GM23338 (cell line): ENCODE results near the gene SOX13. TPM values are rescaled to one million over a fixed set of nuclear protein-coding genes. Genes with fewer than 3 reads are reported as not detected.

Experiments
- ATAC-seq: fragments of 200-7000 bp; cut with Tn5 transposase; 3 replicates; pipeline ENCODE4 v1.9.1; 2020
- DNase-seq: peaks from one replicate; pipeline ENCODE4 v3.0.0-alpha.2; 2015; ENCODE audit warnings: low spot score
- H2AFZ ChIP-seq: fragments of 200-600 bp; sonication (generic); 2 replicates; pipeline ENCODE4 v1.8.0; 2016; ENCODE audit warnings: antibody characterized with exemption, mild to moderate bottlenecking, moderate library complexity
- H3F3A ChIP-seq: fragments of 200-600 bp; sonication (generic); replicated peaks from 2 replicates; pipeline ENCODE4 v1.8.0; 2017; ENCODE audit warnings: antibody characterized with exemption, mixed run types, low read depth
- H3K27ac ChIP-seq: fragments of 200-600 bp; sonication (generic); 2 replicates; pipeline ENCODE4 v1.6.1; 2016; ENCODE audit warnings: low read depth
- H3K27me3 ChIP-seq: fragments of 200-600 bp; sonication (generic); 2 replicates; pipeline ENCODE4 v1.8.0; 2016; ENCODE audit warnings: mild to moderate bottlenecking, mixed run types, moderate library complexity; ENCODE audit not compliant: insufficient read depth
- H3K36me3 ChIP-seq: fragments of 200-600 bp; sonication (generic); 2 replicates; pipeline ENCODE4 v1.8.0; 2016; ENCODE audit warnings: mild to moderate bottlenecking; ENCODE audit not compliant: insufficient read depth
- H3K4me1 ChIP-seq: fragments of 200-600 bp; sonication (generic); 2 replicates; pipeline ENCODE4 v1.8.0; 2016; ENCODE audit warnings: mild to moderate bottlenecking, moderate library complexity; ENCODE audit not compliant: insufficient read depth
- H3K4me2 ChIP-seq: fragments of 200-600 bp; sonication (generic); 2 replicates; pipeline ENCODE4 v1.7.1; 2017; ENCODE audit warnings: mixed run types
- H3K4me3 ChIP-seq: fragments of 200-600 bp; sonication (generic); 2 replicates; pipeline ENCODE4 v1.6.1; 2016; ENCODE audit warnings: mixed run types
- H3K79me2 ChIP-seq: fragments of 200-600 bp; sonication (generic); replicated peaks from 2 replicates; pipeline ENCODE4 v1.8.0; 2017; ENCODE audit warnings: mild to moderate bottlenecking; ENCODE audit not compliant: insufficient read depth
- H3K9me2 ChIP-seq: fragments of 200-600 bp; sonication (generic); 2 replicates; pipeline ENCODE4 v1.8.0; 2017; ENCODE audit not compliant: insufficient read depth
- H4K20me1 ChIP-seq: fragments of 200-600 bp; sonication (generic); replicated peaks from 2 replicates; pipeline ENCODE4 v1.8.0; 2017; ENCODE audit warnings: mild to moderate bottlenecking; ENCODE audit not compliant: insufficient read depth
- H3K27ac Mint-ChIP-seq: 2 replicates; pipeline ENCODE4 v1.8.0; 2020; ENCODE audit warnings: inconsistent platforms, mild to moderate bottlenecking, moderate library complexity, mixed read lengths
- H3K27me3 Mint-ChIP-seq: 3 replicates; pipeline ENCODE4 v1.8.0; 2022; ENCODE audit warnings: low read depth, mild to moderate bottlenecking, moderate library complexity, mixed read lengths, inconsistent platforms; ENCODE audit not compliant: insufficient read depth, poor library complexity
- H3K36me3 Mint-ChIP-seq: 3 replicates; pipeline ENCODE4 v1.8.0; 2021; ENCODE audit warnings: low read depth, mild to moderate bottlenecking, inconsistent platforms, moderate library complexity, mixed read lengths
- H3K4me1 Mint-ChIP-seq: 3 replicates; pipeline ENCODE4 v1.8.0; 2020; ENCODE audit warnings: mild to moderate bottlenecking, inconsistent platforms, mixed read lengths
- H3K4me3 Mint-ChIP-seq: 3 replicates; pipeline ENCODE4 v1.8.0; 2021; ENCODE audit warnings: moderate library complexity, mild to moderate bottlenecking, inconsistent platforms, mixed read lengths
- H3K9me3 Mint-ChIP-seq: 3 replicates; pipeline ENCODE4 v1.8.0; 2020; ENCODE audit warnings: moderate library complexity, mild to moderate bottlenecking, inconsistent platforms, mixed read lengths
- CREB1 ChIP-seq: fragments of 250-450 bp; sonication (Bioruptor Pico); IDR thresholded peaks from 2 replicates; pipeline ENCODE4 v1.5.0; 2020; ENCODE audit warnings: low read depth, mild to moderate bottlenecking, moderate library complexity
- CTCF ChIP-seq, 2 experiments: fragments of 200-600 bp in 1 of 2; sonication (generic) in 1 of 2; conservative IDR thresholded peaks; 2 replicates each; pipeline versions ENCODE4 v1.5.1 to v1.6.1; 2016 to 2017; ENCODE audit warnings: antibody characterized with exemption in 2 of 2, low read depth in 2 of 2, mild to moderate bottlenecking in 2 of 2, moderate library complexity in 1 of 2
- ETS1 ChIP-seq: IDR thresholded peaks from 2 replicates; pipeline ENCODE4 v1.6.1; 2016; ENCODE audit warnings: antibody characterized with exemption
- EZH2 ChIP-seq: fragments of 200-600 bp; sonication (generic); IDR thresholded peaks from one replicate; pipeline ENCODE4 v1.8.0; 2017; ENCODE audit warnings: antibody characterized with exemption, mild to moderate bottlenecking, low read depth; ENCODE audit not compliant: unreplicated experiment
- EZH2phosphoT487 ChIP-seq: fragments of 200-600 bp; sonication (generic); IDR thresholded peaks from one replicate; pipeline ENCODE4 v1.8.1; 2018; ENCODE audit warnings: antibody characterized with exemption; ENCODE audit not compliant: unreplicated experiment
- JUNB ChIP-seq: IDR thresholded peaks from one replicate; pipeline ENCODE4 v1.6.1; 2016; ENCODE audit warnings: antibody characterized with exemption; ENCODE audit not compliant: unreplicated experiment
- NANOG ChIP-seq: IDR thresholded peaks from 2 replicates; pipeline ENCODE4 v1.6.1; 2016; ENCODE audit warnings: antibody characterized with exemption, borderline replicate concordance
- POLR2AphosphoS5 ChIP-seq: IDR thresholded peaks from 2 replicates; pipeline ENCODE4 v1.6.1; 2016; ENCODE audit warnings: antibody characterized with exemption, low read depth
- REST ChIP-seq: IDR thresholded peaks from one replicate; pipeline ENCODE4 v1.6.1; 2018; ENCODE audit warnings: antibody characterized with exemption; ENCODE audit not compliant: unreplicated experiment
- STAT1 ChIP-seq: IDR thresholded peaks from one replicate; pipeline ENCODE4 v1.6.1; 2016; ENCODE audit warnings: antibody characterized with exemption; ENCODE audit not compliant: unreplicated experiment
- ZNF114 ChIP-seq: fragments of 250-450 bp; sonication (Bioruptor Pico); IDR thresholded peaks from 2 replicates; pipeline ENCODE4 v1.5.0; 2020; ENCODE audit warnings: mild to moderate bottlenecking, moderate library complexity
- ZNF331 ChIP-seq: fragments of 250-450 bp; sonication (Bioruptor Pico); IDR thresholded peaks from 2 replicates; pipeline ENCODE4 v1.5.0; 2020; ENCODE audit warnings: low read depth, mild to moderate bottlenecking, moderate library complexity
- ZNF462 ChIP-seq: fragments of 250-450 bp; sonication (Bioruptor Pico); IDR thresholded peaks from 2 replicates; pipeline ENCODE4 v1.5.0; 2020; ENCODE audit warnings: mild to moderate bottlenecking, moderate library complexity
- polyA plus RNA-seq: library from polyadenylated mRNA; unstranded; fragments of >200 nt; fragmentation: Nextera tagmentation; extraction: Ambion mirVana; gene quantifications from 2 replicates; pipeline ENCODE4 v1.2.1, GENCODE V29; 2016
- total RNA-seq: library from RNA; depleted of rRNA; stranded (reverse); fragments of >200 nt; shearing (Covaris generic); gene quantifications from 2 replicates; pipeline ENCODE4 v1.2.3, GENCODE V29; 2014

SOX13 gene
- total and polyA plus RNA-seq, 2 experiments from 2014 or later: 28.6 to 123 TPM

- peaks cover 20% of the 10 kb centered on the region for H3K36me3 Mint-ChIP-seq
- H3K27me3 ChIP-seq: peaks cover 3% of the 10 kb centered on the region; the same call in 1 of the 2 replicates
- peak overlapping the region; percentile 69 for H3K4me3 Mint-ChIP-seq
- H3K27me3 Mint-ChIP-seq: peaks cover 35% of the 10 kb centered on the region
- peak; percentile 65 for ATAC-seq
- TF ChIP-seq POLR2AphosphoS5 (peak; percentile 54), NANOG (peak; percentile 70; the same call in 1 of the 2 replicates), CTCF (conservative IDR thresholded peaks at IDR 0.05; ENCODE audit: low read depth in 2 of 2) (no peak), REST (no peak), CREB1 (peak; percentile 27; the same call in 1 of the 2 replicates), STAT1 (no peak), ETS1 (no peak; the same call in 1 of the 2 replicates), ZNF331 (CRISPR knock-in tag) (no peak), EZH2 (no peak), ZNF462 (CRISPR knock-in tag) (peak; percentile 35; the same call in 1 of the 2 replicates), EZH2phosphoT487 (no peak), JUNB (no peak), ZNF114 (no peak)
- peaks cover 79% of the 10 kb centered on the region for H3K4me1 ChIP-seq
- H3K4me3 ChIP-seq: peak overlapping the region; percentile 97
- H3K36me3 ChIP-seq: no peaks in the 10 kb centered on the region
- peaks cover 47% of the 10 kb centered on the region for H3F3A ChIP-seq
- H3K27ac ChIP-seq: peak overlapping the region; percentile 100
- peak overlapping the region; percentile 99 for H3K27ac Mint-ChIP-seq
- H3K9me3 Mint-ChIP-seq: peaks cover 3% of the 10 kb centered on the region; the same call in 2 of the 3 replicates
- peaks cover 22% of the 10 kb centered on the region for H4K20me1 ChIP-seq
- H3K4me1 Mint-ChIP-seq: peaks cover 90% of the 10 kb centered on the region
- peak overlapping the region; percentile 74 for H3K4me2 ChIP-seq
- DNase-seq: peak; percentile 99
- H2AFZ ChIP-seq: no peak overlapping the region
- H3K9me2 ChIP-seq: no peaks in the 10 kb centered on the region
- H3K79me2 ChIP-seq: peaks cover 84% of the 10 kb centered on the region
Observed at GRCh38 chr1:204080163-204080903, 7.4 kb downstream of the SOX13 start.
